Measurements from ENCODE around the gene TGM2. TPM values are rescaled to one million over a fixed set of nuclear protein-coding genes. Genes with fewer than 3 reads are reported as not detected.

Gene TGM2
- total RNA-seq, 2 donors from 2014 or later: 0.23 to 0.38 TPM

DNA sequence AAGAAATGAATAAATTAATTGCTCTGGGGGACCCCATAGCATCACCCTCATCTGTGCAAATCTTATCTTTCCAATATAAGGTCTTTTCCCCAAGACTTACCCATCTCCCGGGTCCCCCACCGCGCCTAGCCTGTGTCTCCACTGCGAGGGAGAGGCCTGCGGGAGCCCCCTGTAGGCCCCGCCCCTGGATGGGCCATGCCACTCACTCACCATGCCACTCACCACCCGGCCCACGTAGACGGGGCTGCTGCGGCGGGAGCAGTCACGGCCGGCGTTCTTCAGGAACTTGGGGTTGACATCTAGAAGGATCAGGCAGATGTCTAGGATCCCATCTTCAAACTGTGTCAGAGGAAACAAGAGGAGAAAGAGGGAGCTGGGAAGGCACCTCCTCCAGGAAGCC lies 17.3 kb downstream of the TGM2 start:
- H3K4me3 Mint-ChIP-seq: no peak overlapping the region
- peaks cover 9% of the 10 kb centered on the region for H3K4me1 Mint-ChIP-seq (ENCODE audit: low read depth)
- ATAC-seq (replicated peaks in 1 of 2): no peak

GRCh38 chr20:38147163-38147562 lies 17.9 kb downstream of the TGM2 start:
- no peak for DNase-seq
- Mint-ChIP-seq H3K4me1 (ENCODE audit: low read depth) (peaks cover 3% of the 10 kb centered on the region), H3K9me3 (no peaks in the 10 kb centered on the region), H3K27me3 (ENCODE audit: low read depth) (peaks cover 10% of the 10 kb centered on the region), H3K36me3 (ENCODE audit: insufficient read depth in 2 of 2) (no peaks in the 10 kb centered on the region), H3K4me3 (no peak overlapping the region), H3K27ac (no peak overlapping the region)
- ATAC-seq (replicated peaks in 1 of 2): no peak

More for the DNA sequence above, 17.3 kb downstream of the TGM2 start:
- no peaks in the 10 kb centered on the region for H3K9me3 Mint-ChIP-seq
- no peak overlapping the region for H3K27ac Mint-ChIP-seq
- H3K27me3 Mint-ChIP-seq (ENCODE audit: low read depth): peaks cover 16% of the 10 kb centered on the region
- no peaks in the 10 kb centered on the region for H3K36me3 Mint-ChIP-seq (ENCODE audit: insufficient read depth in 2 of 2)
- no peak for DNase-seq

DNA sequence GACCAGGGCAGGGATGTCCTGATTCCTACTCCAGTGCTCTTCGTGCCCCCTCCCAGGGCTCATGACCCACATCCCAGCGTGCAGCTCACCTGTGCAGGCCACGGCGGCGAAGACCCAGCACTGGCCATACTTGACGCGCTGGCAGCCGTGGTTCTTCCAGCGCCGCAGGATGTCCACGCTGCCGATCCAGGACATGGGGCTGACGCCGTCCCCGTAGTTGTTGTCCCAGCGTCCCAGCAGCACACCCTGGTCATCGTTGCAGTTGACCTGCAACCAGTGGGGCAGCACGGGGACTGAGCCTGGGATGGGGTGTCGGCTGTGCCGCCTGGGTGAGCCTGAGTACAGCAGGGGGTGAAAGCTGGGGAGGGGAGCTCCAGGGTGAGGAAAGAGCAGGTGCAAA lies 18.4 kb downstream of the TGM2 start:
- Mint-ChIP-seq H3K9me3 (no peaks in the 10 kb centered on the region), H3K36me3 (ENCODE audit: insufficient read depth in 2 of 2) (no peaks in the 10 kb centered on the region), H3K4me3 (no peak overlapping the region), H3K27me3 (ENCODE audit: low read depth) (peaks cover 10% of the 10 kb centered on the region), H3K4me1 (ENCODE audit: low read depth) (no peaks in the 10 kb centered on the region), H3K27ac (no peak overlapping the region)
- ATAC-seq (replicated peaks in 1 of 2) (no peak), DNase-seq (no peak)

DNA sequence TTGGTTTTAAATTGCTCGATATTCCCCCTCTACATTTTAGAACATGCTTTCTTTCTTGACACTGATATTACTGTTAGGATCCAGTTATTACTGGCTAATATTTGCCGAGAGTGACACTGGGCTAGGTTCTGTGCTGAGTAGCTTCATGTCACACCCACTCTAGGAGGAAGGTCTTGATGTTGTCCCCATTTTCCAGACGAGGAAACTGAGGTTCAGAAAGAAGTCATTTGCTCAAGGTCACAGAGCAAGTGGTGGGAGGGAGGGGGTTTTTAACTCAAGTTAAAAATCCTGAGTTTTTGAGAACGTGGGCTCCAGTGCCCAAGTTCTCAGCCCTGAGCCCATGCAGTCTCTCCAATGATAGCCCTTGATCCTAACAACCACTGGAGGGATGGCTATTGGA lies 18.9 kb downstream of the TGM2 start:
- Mint-ChIP-seq H3K27ac (no peak overlapping the region), H3K4me3 (no peak overlapping the region), H3K27me3 (ENCODE audit: low read depth) (peaks cover 10% of the 10 kb centered on the region), H3K36me3 (ENCODE audit: insufficient read depth in 2 of 2) (no peaks in the 10 kb centered on the region), H3K4me1 (ENCODE audit: low read depth) (no peaks in the 10 kb centered on the region), H3K9me3 (no peaks in the 10 kb centered on the region)
- DNase-seq (no peak), ATAC-seq (replicated peaks in 1 of 2) (no peak)

DNA sequence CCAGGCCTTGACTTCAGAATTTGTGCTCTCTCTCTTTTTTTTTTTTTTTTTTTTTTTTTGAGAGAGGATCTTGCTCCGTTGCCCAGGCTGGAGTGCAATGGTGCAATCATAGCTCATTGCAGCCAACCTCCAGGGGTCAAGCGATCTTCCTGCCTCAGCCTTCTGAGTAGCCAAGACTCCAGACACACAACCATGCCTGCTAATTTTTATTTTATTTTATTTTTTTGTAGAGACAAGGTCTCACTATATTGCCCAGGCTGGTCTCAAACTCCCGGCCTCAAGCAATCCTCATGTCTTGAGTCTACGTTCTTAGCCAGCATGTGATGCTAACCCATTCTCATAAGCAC lies 19.4 kb downstream of the TGM2 start:
- Mint-ChIP-seq H3K4me3 (no peak overlapping the region), H3K36me3 (ENCODE audit: insufficient read depth in 2 of 2) (no peaks in the 10 kb centered on the region), H3K4me1 (ENCODE audit: low read depth) (no peaks in the 10 kb centered on the region), H3K9me3 (no peaks in the 10 kb centered on the region), H3K27me3 (ENCODE audit: low read depth) (peaks cover 10% of the 10 kb centered on the region), H3K27ac (no peak overlapping the region)
- ATAC-seq (replicated peaks in 1 of 2) (no peak), DNase-seq (no peak)

GRCh38 chr20:38144974-38145728 lies 19.9 kb downstream of the TGM2 start:
- peaks cover 10% of the 10 kb centered on the region for H3K27me3 Mint-ChIP-seq (ENCODE audit: low read depth)
- DNase-seq (no peak), ATAC-seq (replicated peaks in 1 of 2) (no peak)
- H3K27ac Mint-ChIP-seq: no peak overlapping the region
- no peaks in the 10 kb centered on the region for H3K4me1 Mint-ChIP-seq (ENCODE audit: low read depth)
- H3K9me3 Mint-ChIP-seq: no peaks in the 10 kb centered on the region
- no peaks in the 10 kb centered on the region for H3K36me3 Mint-ChIP-seq (ENCODE audit: insufficient read depth in 2 of 2)
- no peak overlapping the region for H3K4me3 Mint-ChIP-seq

- H3K9me3 Mint-ChIP-seq: no peaks in the 10 kb centered on the region
- no peaks in the 10 kb centered on the region for H3K4me1 Mint-ChIP-seq (ENCODE audit: low read depth)
- H3K4me3 Mint-ChIP-seq: no peak overlapping the region
- no peaks in the 10 kb centered on the region for H3K36me3 Mint-ChIP-seq (ENCODE audit: insufficient read depth in 2 of 2)
- DNase-seq (no peak), ATAC-seq (replicated peaks in 1 of 2) (no peak)
- no peak overlapping the region for H3K27ac Mint-ChIP-seq
- H3K27me3 Mint-ChIP-seq (ENCODE audit: low read depth): peaks cover 10% of the 10 kb centered on the region
Measured at GRCh38 chr20:38144598-38144973, 20.5 kb downstream of the TGM2 start.

- Mint-ChIP-seq H3K27me3 (ENCODE audit: low read depth) (peaks cover 7% of the 10 kb centered on the region), H3K9me3 (no peaks in the 10 kb centered on the region), H3K27ac (no peak overlapping the region)
Measured at GRCh38 chr20:38143646-38144554, 21.2 kb downstream of the TGM2 start.

DNA sequence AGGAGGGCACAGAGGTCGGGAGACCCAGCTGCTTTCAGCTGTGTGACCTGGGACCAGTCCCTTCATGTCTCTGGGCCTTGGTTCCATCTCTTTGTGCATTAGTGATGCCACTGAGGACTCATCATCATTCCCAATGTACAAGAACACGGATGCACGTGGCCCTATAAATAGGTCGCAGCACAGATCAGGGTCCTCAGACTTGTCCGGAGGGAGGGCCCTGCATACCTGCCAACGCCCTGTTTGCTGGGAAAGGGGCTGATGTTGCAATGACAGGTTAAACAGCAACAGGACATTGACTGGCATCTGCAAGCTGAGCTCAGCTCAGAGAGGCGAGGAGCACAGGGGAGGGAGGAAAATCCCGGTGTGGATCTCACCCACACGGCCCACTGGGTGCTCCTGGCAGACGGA lies 21.8 kb downstream of the TGM2 start:
- Mint-ChIP-seq H3K9me3 (no peaks in the 10 kb centered on the region), H3K4me3 (no peak overlapping the region), H3K27me3 (ENCODE audit: low read depth) (peaks cover under 1% of the 10 kb centered on the region), H3K27ac (no peak overlapping the region), H3K36me3 (ENCODE audit: insufficient read depth in 2 of 2) (no peaks in the 10 kb centered on the region), H3K4me1 (ENCODE audit: low read depth) (no peaks in the 10 kb centered on the region)
- no peak for DNase-seq
- ATAC-seq (replicated peaks in 1 of 2): no peak

More at GRCh38 chr20:38143646-38144554, 21.2 kb downstream of the TGM2 start:
- no peak overlapping the region for H3K4me3 Mint-ChIP-seq
- no peaks in the 10 kb centered on the region for H3K4me1 Mint-ChIP-seq (ENCODE audit: low read depth)
- H3K36me3 Mint-ChIP-seq (ENCODE audit: insufficient read depth in 2 of 2): no peaks in the 10 kb centered on the region
- ATAC-seq (replicated peaks in 1 of 2): no peak
- DNase-seq: no peak

- DNase-seq (no peak), ATAC-seq (replicated peaks in 1 of 2) (no peak)
- H3K27ac Mint-ChIP-seq: no peak overlapping the region
- H3K9me3 Mint-ChIP-seq: no peaks in the 10 kb centered on the region
- H3K4me3 Mint-ChIP-seq: no peak overlapping the region
- H3K4me1 Mint-ChIP-seq (ENCODE audit: low read depth): no peaks in the 10 kb centered on the region
- H3K27me3 Mint-ChIP-seq (ENCODE audit: low read depth): no peaks in the 10 kb centered on the region
- no peaks in the 10 kb centered on the region for H3K36me3 Mint-ChIP-seq (ENCODE audit: insufficient read depth in 2 of 2)
Measured at GRCh38 chr20:38141889-38142494, 23.1 kb downstream of the TGM2 start.

GRCh38 chr20:38141204-38141888 lies 23.7 kb downstream of the TGM2 start:
- Mint-ChIP-seq H3K27me3 (ENCODE audit: low read depth) (no peaks in the 10 kb centered on the region), H3K9me3 (no peaks in the 10 kb centered on the region), H3K4me1 (ENCODE audit: low read depth) (no peaks in the 10 kb centered on the region), H3K4me3 (no peak overlapping the region), H3K27ac (no peak overlapping the region), H3K36me3 (ENCODE audit: insufficient read depth in 2 of 2) (no peaks in the 10 kb centered on the region)
- no peak for ATAC-seq (replicated peaks in 1 of 2)
- DNase-seq: no peak

DNA sequence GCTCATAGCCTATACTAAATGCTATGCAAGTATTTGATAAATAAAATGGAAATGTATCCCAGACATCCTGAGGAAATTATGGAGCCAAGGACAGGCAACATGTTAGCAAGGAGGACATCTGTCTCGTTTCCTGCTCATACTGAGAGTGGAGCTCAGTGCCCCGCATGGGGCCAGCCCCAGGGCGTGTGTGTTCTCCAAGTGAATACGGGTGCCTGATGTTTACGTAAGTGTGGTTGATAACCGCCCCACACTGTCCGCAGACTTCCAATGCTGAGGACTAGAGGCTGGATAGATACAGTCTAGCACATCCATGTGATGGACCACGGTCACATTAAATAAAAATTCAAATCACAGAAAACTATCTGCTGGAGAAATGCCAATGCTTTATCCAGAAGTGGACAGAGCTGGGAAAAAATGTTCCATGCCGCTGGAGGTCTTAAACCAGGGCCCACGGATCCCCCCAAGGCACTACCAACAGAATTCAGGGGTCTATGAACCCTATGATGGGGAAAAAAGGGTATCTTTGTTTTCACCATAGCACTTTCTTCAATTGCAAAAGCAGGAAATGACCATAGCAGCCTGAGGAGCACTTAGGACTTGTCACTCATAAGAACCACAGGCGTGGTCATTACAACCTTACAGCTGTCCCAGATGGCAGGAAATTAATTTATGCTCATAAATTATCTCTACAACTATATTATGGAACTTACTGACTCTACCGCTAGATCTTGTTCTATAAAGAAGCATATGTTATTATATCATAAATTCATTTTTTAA lies 24.9 kb downstream of the TGM2 start:
- no peak overlapping the region for H3K27ac Mint-ChIP-seq
- DNase-seq (no peak), ATAC-seq (replicated peaks in 1 of 2) (no peak)
- no peaks in the 10 kb centered on the region for H3K4me1 Mint-ChIP-seq (ENCODE audit: low read depth)
- no peak overlapping the region for H3K4me3 Mint-ChIP-seq
- H3K36me3 Mint-ChIP-seq (ENCODE audit: insufficient read depth in 2 of 2): no peaks in the 10 kb centered on the region
- H3K27me3 Mint-ChIP-seq (ENCODE audit: low read depth): no peaks in the 10 kb centered on the region
- H3K9me3 Mint-ChIP-seq: no peaks in the 10 kb centered on the region
